SK-MEL-5 (cell line): Measurements from ENCODE around the gene CADM2. TPM values are rescaled to one million over a fixed set of nuclear protein-coding genes. Genes with fewer than 3 reads are reported as not detected.
A peak's percentile ranks its signal among the peaks of the same experiment; 100 is the strongest.
"Not testable (repeated sequence)": the region's sequence is repeated elsewhere in the genome, so short reads cannot be mapped to it uniquely, and the experiment has no call there.

ENCODE experiments used
- DNase-seq: peaks from one replicate; pipeline ENCODE4 v3.0.0-alpha.2; 2016; ENCODE audit warnings: low read depth, low spot score
- in situ Hi-C: cut with HindIII; loops from 2 replicates; pipeline ENCODE4 v1.10.0; 2016; ENCODE audit warnings: low sequenced_read_pairs, high pct_unique_total_duplicates, low pct_unique_long_range_greater_than_20kb
- total RNA-seq: library from RNA; depleted of rRNA; stranded (reverse); fragments of >200 nt; shearing (Covaris generic); gene quantifications from 2 replicates; pipeline ENCODE4 v1.2.3, GENCODE V29; 2014

CADM2 gene
- total RNA-seq, 1 experiment from 2014 or later: not detected

DNA sequence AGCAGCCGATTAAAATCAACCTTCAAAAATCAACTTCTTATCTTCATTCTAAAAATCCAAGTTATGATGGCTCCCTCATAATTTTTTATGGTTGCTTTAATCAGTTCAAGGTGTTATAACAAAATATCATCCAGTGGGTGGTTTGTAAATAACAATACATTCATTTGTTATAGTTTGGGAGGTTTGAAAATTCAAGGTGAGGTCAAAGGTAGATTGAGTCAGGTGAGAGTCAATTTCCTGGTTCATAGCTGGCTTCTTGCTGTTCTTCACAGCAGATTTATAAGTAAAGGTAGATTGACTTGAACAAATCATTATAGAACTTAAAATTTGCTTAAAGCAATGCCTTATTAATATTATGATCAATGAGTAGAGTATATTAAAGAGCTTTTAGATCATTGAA lies 192.8 kb downstream of the CADM2 start:
- DNase-seq: no peak
- in situ Hi-C loops: no loop called here

DNA sequence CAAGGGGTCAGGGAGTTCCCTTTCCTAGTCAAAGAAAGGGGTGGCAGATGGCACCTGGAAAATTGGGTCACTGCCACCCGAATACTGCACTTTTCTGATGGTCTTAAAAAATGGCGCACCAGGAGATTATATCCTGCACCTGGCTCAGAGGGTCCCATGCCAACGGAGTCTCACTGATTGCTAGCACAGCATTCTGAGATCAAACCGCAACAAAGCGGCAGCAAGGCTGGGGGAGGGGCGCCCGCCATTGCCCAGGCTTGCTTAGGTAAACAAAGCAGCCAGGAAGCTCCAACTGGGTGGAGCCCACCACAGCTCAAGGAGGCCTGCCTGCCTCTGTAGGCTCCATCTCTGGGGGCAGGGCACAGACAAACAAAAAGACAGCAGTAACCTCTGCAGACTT lies 194.5 kb downstream of the CADM2 start:
- DNase-seq, in situ Hi-C loops: not testable (repeated sequence)

DNA sequence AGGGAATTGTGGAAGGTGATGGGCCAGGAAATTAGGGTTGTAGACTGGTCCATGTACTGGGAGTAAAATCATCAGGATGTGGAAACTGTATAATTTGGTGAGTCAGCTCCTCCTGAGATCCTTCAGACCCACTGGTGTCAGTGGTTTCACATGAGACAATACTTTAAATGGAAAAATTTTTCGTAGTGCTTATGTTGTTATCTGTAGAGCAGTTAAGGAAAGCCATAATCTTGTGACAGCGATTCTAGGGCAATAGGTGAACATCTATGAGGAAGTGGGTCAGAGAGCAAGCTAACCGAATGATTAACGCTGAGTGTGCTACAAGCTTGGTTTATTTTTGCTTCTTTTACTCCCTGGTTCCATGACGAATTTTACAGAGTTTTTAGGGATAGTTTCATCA lies 200.6 kb downstream of the CADM2 start:
- in situ Hi-C loops: no loop called here
- DNase-seq: no peak

DNA sequence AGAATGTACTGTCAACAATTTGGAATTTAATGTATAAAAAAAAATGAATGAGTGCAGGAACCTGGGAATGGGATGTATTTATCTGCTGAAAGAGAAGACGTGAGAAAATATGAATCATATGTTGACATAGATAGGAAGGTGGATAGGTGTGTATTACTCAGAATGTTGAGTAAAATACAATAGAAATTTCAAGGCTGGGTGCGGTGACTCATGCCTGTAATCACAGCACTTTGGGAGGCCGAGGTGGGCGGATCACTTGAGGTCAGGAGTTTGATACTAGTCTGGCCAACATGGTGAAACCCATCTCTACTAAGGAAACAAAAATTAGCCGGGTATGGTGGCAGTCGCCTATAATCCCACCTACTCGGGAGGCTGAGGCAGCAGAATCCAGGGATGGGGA lies 202.8 kb downstream of the CADM2 start:
- in situ Hi-C loops: no loop called here

DNA sequence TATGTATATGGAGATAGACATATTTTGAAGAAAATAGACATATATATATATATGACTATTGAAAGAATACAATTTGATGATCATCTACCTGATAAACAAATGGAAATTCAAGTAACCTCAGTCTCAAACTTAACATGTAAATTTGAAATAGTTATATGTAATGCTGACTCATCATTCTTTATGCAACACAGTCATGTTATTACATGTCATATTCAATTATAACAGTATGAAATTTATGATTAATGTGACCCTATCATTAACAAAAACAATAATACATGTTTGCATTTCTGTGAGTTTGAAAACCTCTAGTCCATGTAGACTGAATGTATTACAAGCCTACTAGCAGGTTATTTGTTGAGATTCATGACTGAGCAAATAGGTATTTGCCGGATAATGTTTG lies 204.1 kb downstream of the CADM2 start:
- in situ Hi-C loops: no loop called here

More for the DNA sequence above, 202.8 kb downstream of the CADM2 start:
- no peak for DNase-seq

DNA sequence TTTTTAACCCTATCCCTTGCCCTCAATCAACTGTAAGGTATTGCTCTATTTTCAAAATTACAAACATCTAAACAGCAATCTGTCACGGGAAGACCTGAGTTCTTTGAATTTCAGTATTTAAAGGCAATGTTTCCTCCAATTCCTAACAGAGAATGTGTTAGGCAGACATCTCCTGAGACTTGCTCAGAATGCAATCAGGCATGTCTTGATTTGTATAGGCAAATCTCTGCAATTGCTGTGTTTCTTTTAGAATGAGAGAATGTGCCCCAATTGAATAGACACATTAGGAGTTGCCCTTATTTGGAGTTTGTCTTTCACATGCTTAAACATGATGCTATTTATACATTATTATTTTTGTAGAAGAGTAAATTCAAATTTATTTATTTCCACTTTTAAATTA lies 205.6 kb downstream of the CADM2 start:
- in situ Hi-C loops: no loop called here
- no peak for DNase-seq

More for the DNA sequence above, 204.1 kb downstream of the CADM2 start:
- DNase-seq: no peak

DNA sequence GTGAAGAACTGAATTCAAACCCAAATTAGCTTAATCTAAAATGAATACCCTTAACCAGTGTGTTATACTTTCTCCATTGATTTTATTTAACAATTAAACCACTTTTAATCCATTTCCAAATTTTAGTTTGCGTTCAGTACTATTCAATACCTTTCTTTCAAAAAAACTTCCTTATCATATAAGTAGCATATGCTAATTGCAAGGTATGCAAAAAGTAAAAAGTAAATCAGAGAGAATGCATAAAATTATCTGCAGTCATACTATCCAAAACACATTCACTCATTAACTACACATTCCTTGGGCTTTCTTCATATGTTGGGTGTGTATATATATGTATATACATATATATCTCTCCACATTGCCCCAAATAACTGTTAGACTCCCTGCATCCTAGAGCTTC lies 208.8 kb downstream of the CADM2 start:
- no peak for DNase-seq
- in situ Hi-C loops: no loop called here

DNA sequence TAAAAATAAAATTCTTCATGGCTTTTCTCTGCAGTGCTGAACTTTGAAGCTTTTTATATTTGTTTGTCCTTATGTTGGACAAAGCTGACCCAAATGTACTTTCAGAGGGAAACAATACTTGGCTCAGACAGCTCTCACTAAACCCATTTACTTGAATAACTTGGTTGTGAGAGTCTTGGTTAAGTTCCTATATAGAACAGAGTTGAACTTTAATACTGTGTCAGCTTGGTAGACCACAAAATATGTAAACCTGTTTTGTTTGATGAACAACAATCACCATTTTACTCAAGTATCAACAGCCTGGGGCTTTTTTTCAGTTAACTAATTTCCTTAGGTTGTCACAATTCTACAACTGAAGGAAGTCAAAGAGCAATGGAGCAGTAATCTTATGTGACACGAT lies 211.9 kb downstream of the CADM2 start:
- DNase-seq: peak; percentile 24
- in situ Hi-C loops: no loop called here

DNA sequence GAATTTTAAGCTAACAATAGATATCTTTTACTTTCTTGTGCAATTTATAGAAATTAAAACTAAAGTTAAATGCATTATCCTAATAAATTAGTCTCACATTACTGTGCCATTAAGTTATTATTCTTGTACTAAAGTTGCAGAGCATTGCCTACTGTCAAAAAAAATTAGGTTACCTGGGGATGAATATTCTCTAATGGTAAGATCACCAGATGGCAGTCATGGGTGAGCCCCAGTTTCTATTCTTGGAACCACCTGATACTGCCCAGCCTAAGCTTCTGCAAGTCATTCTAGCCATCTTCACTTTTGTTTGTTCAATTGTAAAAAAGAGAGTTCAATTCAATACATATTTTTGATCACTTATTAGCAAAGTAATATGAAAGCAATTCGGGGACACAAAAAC lies 213.2 kb downstream of the CADM2 start:
- DNase-seq: no peak
- in situ Hi-C loops: no loop called here

DNA sequence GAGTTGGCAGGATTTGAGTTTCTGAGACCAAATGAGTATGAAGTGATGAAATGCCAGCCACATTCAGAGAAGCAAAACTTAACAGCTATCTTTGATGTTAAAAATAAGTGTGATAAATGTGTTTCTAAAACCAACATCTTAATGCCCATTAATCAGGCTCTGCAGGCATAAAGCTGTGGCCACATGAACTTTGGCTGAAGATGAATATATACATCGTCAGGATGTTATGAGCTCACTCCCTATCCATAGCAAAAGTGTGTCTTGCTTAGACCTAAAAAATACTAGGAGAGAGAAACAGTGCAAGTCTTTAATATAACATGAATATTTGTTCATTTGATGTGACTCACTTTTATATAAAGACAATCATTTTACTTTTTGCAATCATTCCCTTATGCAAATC lies 218.0 kb downstream of the CADM2 start:
- DNase-seq: no peak
- in situ Hi-C loops: no loop called here

DNA sequence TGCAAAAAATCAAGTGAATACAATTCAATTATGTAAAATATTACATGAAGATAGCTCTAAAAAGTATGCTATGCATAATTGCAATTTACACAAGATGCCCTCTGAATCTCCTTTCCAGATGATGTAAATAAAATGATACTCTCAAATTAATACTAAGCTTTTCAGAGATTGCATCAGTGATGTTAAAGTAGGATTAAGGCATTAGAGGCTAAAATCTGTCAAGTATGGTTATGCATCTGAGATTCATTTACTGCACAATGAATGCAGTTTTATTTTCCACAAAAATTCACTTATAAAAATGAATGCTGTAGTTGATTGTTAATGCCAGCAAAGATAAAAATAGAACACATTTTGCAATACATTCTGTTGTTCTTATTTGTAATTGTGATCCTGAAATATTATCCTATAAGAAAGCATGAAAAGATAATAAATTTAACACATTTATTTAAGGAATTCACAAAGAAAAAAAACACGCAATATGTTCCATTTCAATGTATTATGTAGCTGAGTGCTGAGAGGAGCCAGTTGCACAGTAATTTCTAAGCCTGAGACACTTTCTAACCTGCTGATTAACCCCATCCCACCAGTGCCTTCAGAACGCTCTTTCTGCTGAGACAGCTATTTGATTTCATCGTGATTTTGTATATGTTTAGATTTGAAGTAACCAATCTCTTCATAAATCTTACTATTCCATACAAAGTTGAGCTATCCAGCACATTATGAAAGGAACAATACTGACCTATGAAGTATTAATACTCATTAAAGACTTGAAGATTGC lies 224.4 kb downstream of the CADM2 start:
- in situ Hi-C loops: no loop called here
- no peak for DNase-seq

DNA sequence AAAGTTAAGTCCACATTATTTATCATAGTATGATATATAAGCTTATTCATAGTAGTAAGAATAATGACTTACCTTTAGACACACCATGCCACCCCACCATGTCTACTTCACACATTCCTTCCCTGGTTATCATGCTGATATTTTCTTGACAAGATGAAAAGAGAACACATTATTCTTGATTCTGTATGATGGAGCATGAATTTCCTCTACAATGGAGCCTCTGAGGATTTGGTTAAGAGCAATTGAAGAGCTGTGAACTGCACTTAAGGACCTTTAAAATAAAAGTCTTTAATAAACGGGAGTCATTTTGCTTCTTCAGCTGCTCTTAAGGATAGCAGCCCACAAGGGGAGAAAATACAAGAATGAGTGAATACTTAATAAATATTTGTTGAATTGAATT lies 226.7 kb downstream of the CADM2 start:
- no peak for DNase-seq
- in situ Hi-C loops: no loop called here

DNA sequence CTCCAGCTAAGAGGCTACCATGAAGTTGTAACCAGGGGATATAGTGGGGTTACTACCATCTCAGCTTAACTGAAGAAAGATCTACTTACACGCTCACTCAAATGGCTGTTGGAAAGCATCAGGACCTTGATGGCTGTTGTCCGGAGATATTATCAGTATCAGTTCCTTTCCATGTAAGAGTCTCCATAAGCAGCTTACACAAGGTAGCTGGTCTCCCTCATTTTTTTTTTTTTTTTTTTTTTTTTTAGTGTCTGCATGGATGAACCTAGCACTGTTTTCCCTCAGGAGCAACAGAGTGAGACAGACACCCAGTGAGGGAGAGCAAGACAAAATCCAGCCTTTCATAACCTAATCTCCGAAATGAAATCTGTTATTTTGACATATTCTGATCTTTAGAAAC lies 230.9 kb downstream of the CADM2 start:
- in situ Hi-C loops: no loop called here

DNA sequence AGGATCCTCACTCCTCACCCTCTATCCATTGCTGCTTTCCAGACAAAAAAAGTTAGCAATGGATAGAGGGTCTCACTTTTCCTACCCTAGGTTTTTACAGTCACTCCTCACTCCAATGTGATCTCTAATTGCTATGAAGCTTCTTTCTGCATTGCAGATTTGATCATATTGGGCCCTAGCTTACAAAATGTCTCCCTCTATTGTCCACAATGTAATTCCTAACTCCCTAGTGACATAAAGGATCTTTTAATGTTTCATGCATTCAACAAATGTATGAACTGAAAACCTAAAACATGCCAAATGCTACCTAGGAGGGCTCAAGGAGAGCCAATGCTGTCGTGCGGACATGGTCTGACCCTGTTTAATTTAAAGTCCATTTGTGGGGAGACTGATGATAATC lies 234.8 kb downstream of the CADM2 start:
- DNase-seq: peak; percentile 5
- in situ Hi-C loops: no loop called here

More for the DNA sequence above, 230.9 kb downstream of the CADM2 start:
- no peak for DNase-seq

DNA sequence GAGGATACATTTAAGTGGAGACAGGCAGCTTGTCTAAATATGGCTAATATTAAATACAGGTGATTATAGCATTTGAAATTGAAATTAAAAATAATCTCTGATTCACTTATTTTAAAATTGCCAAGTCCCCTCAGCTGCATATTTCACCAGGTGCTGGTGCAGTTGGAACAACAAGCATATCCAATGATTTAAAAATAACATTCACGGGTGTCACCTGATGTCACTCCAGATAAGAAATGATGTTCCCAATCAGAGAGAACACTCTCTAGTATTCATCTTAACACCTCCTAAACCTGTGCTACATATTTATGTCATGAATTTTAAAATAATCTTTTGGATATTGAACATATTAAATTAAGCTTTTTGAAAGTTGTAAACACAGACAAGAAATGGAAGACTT lies 249.9 kb downstream of the CADM2 start:
- in situ Hi-C loops: no loop called here

DNA sequence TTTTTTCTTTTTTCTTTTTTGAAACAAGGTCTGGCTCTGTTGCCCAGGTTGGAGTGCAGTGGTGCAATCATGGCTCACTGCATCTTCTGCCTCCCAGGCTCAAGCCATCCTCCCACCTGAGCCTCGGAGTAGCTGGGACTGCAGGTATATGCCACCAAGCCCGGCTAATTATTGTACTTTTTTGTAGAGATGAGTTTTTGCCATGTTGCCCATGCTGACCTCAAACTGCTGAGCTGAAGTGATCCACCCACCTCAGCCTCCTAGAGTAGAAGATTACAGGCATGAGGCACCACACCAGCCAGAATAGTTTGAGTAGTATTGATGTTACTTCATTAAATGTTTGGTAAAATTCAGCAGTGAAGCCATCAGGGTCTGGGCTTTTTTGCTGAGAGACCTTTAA lies 251.8 kb downstream of the CADM2 start:
- in situ Hi-C loops: no loop called here

More for the DNA sequence above, 249.9 kb downstream of the CADM2 start:
- no peak for DNase-seq

DNA sequence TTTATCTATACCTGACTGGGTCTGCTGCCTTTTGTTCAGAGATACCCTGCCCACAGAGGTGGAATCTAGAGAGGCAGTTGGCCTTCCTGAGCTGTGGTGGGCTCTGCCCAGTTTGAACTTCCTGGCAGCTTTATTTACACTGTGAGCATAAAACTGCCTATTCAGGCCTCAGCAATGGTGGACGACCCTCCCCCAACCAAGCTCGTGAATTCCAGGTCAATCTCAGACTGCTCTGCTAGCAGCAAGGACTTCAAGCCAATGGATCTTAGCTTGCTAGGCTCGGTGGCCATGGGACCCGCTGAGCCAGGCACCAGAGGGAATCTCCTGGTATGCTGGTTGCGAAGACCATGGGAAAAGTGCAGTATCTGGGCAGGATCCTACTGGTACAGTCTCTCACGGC lies 270.2 kb downstream of the CADM2 start:
- DNase-seq: no peak
- in situ Hi-C loops: no loop called here

More for the DNA sequence above, 251.8 kb downstream of the CADM2 start:
- DNase-seq: no peak

DNA sequence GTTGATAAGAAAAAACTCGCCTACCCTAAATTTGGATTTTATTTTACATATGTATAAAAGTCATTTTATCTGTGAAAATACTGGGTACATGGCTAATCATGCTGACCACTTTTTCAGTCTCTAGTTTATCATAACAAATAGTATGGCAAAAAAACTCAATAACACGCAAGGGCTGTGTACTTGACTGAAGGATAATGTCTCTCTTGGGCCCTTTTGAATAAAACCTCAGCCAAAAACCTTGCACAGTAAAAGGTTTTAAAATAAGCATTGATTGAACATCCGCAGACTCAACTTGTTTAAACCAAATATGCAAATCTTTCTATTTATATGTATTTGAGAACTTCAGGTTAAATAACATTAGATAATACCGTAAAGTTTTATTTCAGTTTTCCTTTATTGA lies 285.3 kb downstream of the CADM2 start:
- in situ Hi-C loops: no loop called here
- DNase-seq: no peak

DNA sequence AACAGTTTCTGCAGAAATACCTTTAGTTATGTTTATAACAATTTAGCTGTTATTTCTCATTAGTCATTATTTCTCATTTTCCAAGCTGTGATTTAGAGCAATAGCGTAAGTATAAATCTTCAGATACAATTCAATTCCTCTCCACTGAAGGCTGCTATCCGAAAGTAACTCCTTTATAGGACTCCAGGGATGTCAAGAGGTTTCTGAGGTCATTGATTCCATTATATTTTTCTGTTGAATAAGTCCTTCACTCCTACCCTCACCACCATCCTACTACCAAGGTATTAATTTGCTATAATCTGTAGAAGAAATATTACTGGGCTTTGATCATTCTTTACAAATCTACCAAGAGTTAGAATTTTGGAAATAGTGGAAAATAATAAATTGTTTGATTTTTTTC lies 285.7 kb downstream of the CADM2 start:
- no peak for DNase-seq
- in situ Hi-C loops: no loop called here

DNA sequence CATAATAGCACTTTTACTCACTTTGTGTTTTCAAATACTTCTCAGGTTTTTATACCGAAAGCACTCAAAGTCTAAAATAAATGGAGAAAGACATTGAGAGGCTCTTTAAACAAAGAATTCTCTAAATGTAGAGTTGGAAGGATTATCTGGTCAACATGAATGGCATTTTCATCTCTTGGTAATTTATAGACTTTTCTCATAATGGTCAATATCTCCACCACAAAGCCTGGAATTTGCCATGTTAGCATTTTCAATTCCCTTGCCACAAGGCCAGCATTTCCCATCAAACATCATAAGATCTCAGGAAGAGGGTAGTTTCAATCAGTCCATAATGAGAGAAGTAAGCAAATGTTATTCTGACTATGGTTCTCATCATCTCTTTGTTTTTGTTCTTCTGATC lies 293.0 kb downstream of the CADM2 start:
- in situ Hi-C loops: no loop called here

More for the DNA sequence above, 293.0 kb downstream of the CADM2 start:
- DNase-seq: no peak
